IMR-90 (cell line): ENCODE measurements around the gene PGPEP1. TPM values are rescaled to one million over a fixed set of nuclear protein-coding genes. Genes with fewer than 3 reads are reported as not detected.

Experiments used
- ATAC-seq: fragments of 200-7000 bp; cut with Tn5 transposase; 2 replicates; pipeline ENCODE4 v1.9.1; 2020; ENCODE audit warnings: low read depth, mild to moderate bottlenecking, moderate library complexity
- BruUV-seq: library from RNA; stranded (reverse); fragments of 400-500 nt; replicated peaks from 2 replicates; lab custom pipeline; 2021; lab: Mats Ljungman, UMichigan
- CTCF ChIA-PET: fragments of 300-600 bp; formaldehyde crosslinking; extraction: SDS; loops from one replicate; lab custom pipeline; 2021; ENCODE audit warnings: antibody characterized with exemption; lab: Yijun Ruan, JAX
- POLR2A ChIA-PET: fragments of 300-600 bp; sonication (Branson Sonifier 250); formaldehyde crosslinking; loops from one replicate; lab custom pipeline; 2022; ENCODE audit warnings: antibody characterized with exemption; ENCODE audit not compliant: unreplicated experiment; lab: Charles Lee
- DNase-seq: peaks from one replicate; pipeline ENCODE4 v3.0.0; 2013
- H2AFZ ChIP-seq: replicated peaks from 2 replicates; pipeline ENCODE3; 2013; ENCODE audit warnings: low read length, mild to moderate bottlenecking; ENCODE audit not compliant: poor library complexity
- H2AK5ac ChIP-seq: 2 replicates; pipeline ENCODE4 v1.6.1; 2013; ENCODE audit warnings: low read depth, low read length, inconsistent platforms
- H2AK9ac ChIP-seq: replicated peaks from 2 replicates; pipeline ENCODE3; 2013; ENCODE audit warnings: mild to moderate bottlenecking, low read depth, low read length, moderate library complexity; ENCODE audit not compliant: poor library complexity
- H2BK120ac ChIP-seq: 2 replicates; pipeline ENCODE4 v1.6.1; 2013; ENCODE audit warnings: low read depth, low read length, inconsistent platforms
- H2BK15ac ChIP-seq: 3 replicates; pipeline ENCODE4 v1.6.1; 2013; ENCODE audit warnings: low read depth, low read length, inconsistent platforms
- H2BK20ac ChIP-seq: 2 replicates; pipeline ENCODE4 v1.6.1; 2013; ENCODE audit warnings: low read depth, mild to moderate bottlenecking, inconsistent platforms, low read length, moderate library complexity
- H2BK5ac ChIP-seq: 2 replicates; pipeline ENCODE4 v1.6.1; 2013; ENCODE audit warnings: mild to moderate bottlenecking, low read depth, low read length, inconsistent platforms; ENCODE audit not compliant: poor library complexity, severe bottlenecking
- H3K14ac ChIP-seq: replicated peaks from 2 replicates; pipeline ENCODE4 v1.6.1; 2013; ENCODE audit warnings: low read depth, low read length, inconsistent platforms
- H3K18ac ChIP-seq: 2 replicates; pipeline ENCODE4 v1.6.1; 2013; ENCODE audit warnings: low read depth, low read length, control low read depth
- H3K23ac ChIP-seq: 2 replicates; pipeline ENCODE4 v1.6.1; 2013; ENCODE audit warnings: low read depth, low read length, inconsistent platforms
- H3K27ac ChIP-seq: 2 replicates; pipeline ENCODE4 v1.5.1; 2013; ENCODE audit warnings: mild to moderate bottlenecking, control low read depth, low read length; ENCODE audit not compliant: insufficient read depth
- H3K27me3 ChIP-seq: 2 replicates; pipeline ENCODE4 v1.6.1; 2013; ENCODE audit warnings: low read length; ENCODE audit not compliant: control insufficient read depth, insufficient read depth
- H3K36me3 ChIP-seq: 2 replicates; pipeline ENCODE4 v1.6.1; 2013; ENCODE audit warnings: low read length, mixed read lengths; ENCODE audit not compliant: control insufficient read depth, insufficient read depth
- H3K4ac ChIP-seq: 2 replicates; pipeline ENCODE4 v1.6.1; 2013; ENCODE audit warnings: low read depth, low read length, inconsistent platforms
- H3K4me1 ChIP-seq: 2 replicates; pipeline ENCODE4 v1.6.1; 2013; ENCODE audit warnings: low read length, mixed read lengths; ENCODE audit not compliant: control insufficient read depth, insufficient read depth
- H3K4me2 ChIP-seq: 2 replicates; pipeline ENCODE4 v1.6.1; 2013; ENCODE audit warnings: low read depth, mild to moderate bottlenecking, control low read depth, low read length, moderate library complexity
- H3K4me3 ChIP-seq: 2 replicates; pipeline ENCODE4 v1.5.1; 2013; ENCODE audit warnings: low read depth, mild to moderate bottlenecking, control low read depth, low read length, moderate library complexity; ENCODE audit not compliant: insufficient read depth
- H3K56ac ChIP-seq: 2 replicates; pipeline ENCODE4 v1.6.1; 2013; ENCODE audit warnings: low read length, inconsistent platforms; ENCODE audit not compliant: insufficient read depth; ENCODE audit errors: extremely low read depth
- H3K79me1 ChIP-seq, 2 experiments: 2 replicates each; pipeline ENCODE4 v1.6.1; 2013; ENCODE audit warnings: low read length in 2 of 2, inconsistent platforms in 1 of 2, low read depth in 1 of 2
- H3K9ac ChIP-seq: 2 replicates; pipeline ENCODE4 v1.6.1; 2013; ENCODE audit warnings: low read depth, low read length, control low read depth
- H3K9me1 ChIP-seq: 2 replicates; pipeline ENCODE4 v1.6.1; 2013; ENCODE audit warnings: low read length, inconsistent platforms; ENCODE audit not compliant: insufficient read depth
- H3K9me3 ChIP-seq: 2 replicates; pipeline ENCODE4 v1.6.1; 2013; ENCODE audit warnings: low read length; ENCODE audit not compliant: control insufficient read depth, insufficient read depth
- H4K20me1 ChIP-seq: 2 replicates; pipeline ENCODE4 v1.6.1; 2013; ENCODE audit warnings: low read length, inconsistent platforms; ENCODE audit not compliant: insufficient read depth
- H4K5ac ChIP-seq: 2 replicates; pipeline ENCODE4 v1.6.1; 2013; ENCODE audit warnings: mild to moderate bottlenecking, low read depth, low read length, control low read depth
- H4K8ac ChIP-seq, 2 experiments: 2 replicates each; pipeline ENCODE4 v1.6.1; 2013; ENCODE audit warnings: low read depth in 2 of 2, low read length in 2 of 2, control low read depth in 1 of 2, inconsistent platforms in 1 of 2
- H4K91ac ChIP-seq: 2 replicates; pipeline ENCODE4 v1.6.1; 2013; ENCODE audit warnings: low read depth, low read length, inconsistent platforms; ENCODE audit not compliant: insufficient read depth
- CHD1 ChIP-seq: IDR thresholded peaks from 2 replicates; pipeline ENCODE4 v1.6.1; 2012; ENCODE audit warnings: low read depth, low read length, improper control_type of control experiment
- ELK1 ChIP-seq: fragments of 150-350 bp; IDR thresholded peaks from 2 replicates; pipeline ENCODE4 v1.6.1; 2016; ENCODE audit warnings: low read depth, mild to moderate bottlenecking, low read length, moderate library complexity, borderline replicate concordance
- MAFK ChIP-seq: IDR thresholded peaks from 2 replicates; pipeline ENCODE4 v1.6.1; 2012; ENCODE audit warnings: low read depth, low read length, improper control_type of control experiment
- RCOR1 ChIP-seq: IDR thresholded peaks from 2 replicates; pipeline ENCODE4 v1.6.1; 2012; ENCODE audit warnings: mild to moderate bottlenecking, low read length, improper control_type of control experiment; ENCODE audit not compliant: insufficient replicate concordance
- WGBS, 2 experiments: methylation state at CpG; one replicate each; pipeline versions ENCODE4 v1.1.5 to v1.1.7; 2013; ENCODE audit warnings: missing lambda C conversion rate in 2 of 2; ENCODE audit not compliant: insufficient read length in 1 of 2; ENCODE audit errors: extremely low coverage in 2 of 2; 5-methylcytosine and 5-hydroxymethylcytosine counted together
- dilution Hi-C: fragments of 300-500 bp; cut with HindIII; formaldehyde crosslinking; loops from one replicate; pipeline ENCODE4 v1.14.3; 2018; ENCODE audit warnings: low sequenced_read_pairs; ENCODE audit not compliant: unreplicated experiment
- in situ Hi-C: fragments of 300-500 bp; cut with MboI; formaldehyde crosslinking; loops from 3 replicates; pipeline ENCODE4 v1.14.3; 2019; ENCODE audit warnings: low sequenced_read_pairs, inconsistent platforms, mixed read lengths
- intact Hi-C: fragments of 100-400 bp; cut with micrococcal nuclease; formaldehyde crosslinking; loops from 2 replicates; pipeline ENCODE4 v1.10.0; 2022
- polyA plus RNA-seq, 3 experiments: library from polyadenylated mRNA; depleted of rRNA; stranded (reverse); fragments of >200 nt; gene quantifications; 2 replicates each; pipeline ENCODE4 v1.2.3, GENCODE V29; 2012; ENCODE audit warnings: low replicate concordance in 1 of 3
- total RNA-seq: library from RNA; depleted of rRNA; stranded (reverse); fragments of >200 nt; gene quantifications from 2 replicates; pipeline ENCODE4 v1.2.3, GENCODE V29; 2012

PGPEP1 gene
- total and polyA plus RNA-seq, 2 of the 4 experiments (the other 2 are of a cell fraction): 11.8 to 14.3 TPM

DNA sequence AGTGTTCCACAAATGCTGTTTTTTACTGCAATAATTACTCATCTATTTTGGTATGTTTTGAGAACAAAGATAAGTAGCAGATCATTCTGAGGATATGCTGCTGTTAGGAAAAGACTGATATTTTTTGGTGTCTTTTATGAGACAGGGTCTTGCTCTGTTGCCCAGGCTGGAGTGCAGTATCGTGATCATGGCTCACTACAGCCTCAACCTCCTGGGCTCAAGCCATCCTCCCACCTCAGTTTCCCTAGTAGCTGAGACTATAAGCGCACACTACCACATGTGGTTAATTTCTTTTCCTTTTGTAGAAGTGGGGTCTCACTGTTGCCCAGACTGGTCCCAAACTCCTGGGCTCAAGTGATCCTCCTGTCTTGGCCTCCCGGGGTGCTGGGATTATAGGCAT is 27.0 kb upstream of the PGPEP1 start:
- H3K4ac ChIP-seq: 0 out of 2 replicates have a peak overlapping the region, but pooled peaks have one; percentile 35
- no peak overlapping the region for H2BK5ac ChIP-seq
- 0 out of 2 replicates have a peak, but pooled peaks cover 3% of the 10 kb centered on the region for H3K9me1 ChIP-seq
- H3K14ac ChIP-seq: no peak overlapping the region
- H3K27me3 ChIP-seq: no peaks in the 10 kb centered on the region
- H4K20me1 ChIP-seq: 0 out of 2 replicates have a peak, but pooled peaks cover 2% of the 10 kb centered on the region
- H3K9ac ChIP-seq: no peak overlapping the region
- H4K5ac ChIP-seq: no peak overlapping the region; the same call in 1 of the 2 replicates
- H3K79me1 ChIP-seq: peaks cover 19 to 55% of the 10 kb centered on the region in 2 experiments
- H3K36me3 ChIP-seq: peaks cover 38% of the 10 kb centered on the region
- H2BK120ac ChIP-seq: no peak overlapping the region
- H3K27ac ChIP-seq: no peak overlapping the region; the same call in 1 of the 2 replicates
- no peak overlapping the region for H3K4me3 ChIP-seq
- H2AFZ ChIP-seq: no peak overlapping the region
- no peak overlapping the region for H2AK5ac ChIP-seq
- H2BK20ac ChIP-seq: no peak overlapping the region
- H4K8ac ChIP-seq: no peak overlapping the region
- TF ChIP-seq MAFK (no peak), ELK1 (no peak), RCOR1 (no peak), CHD1 (no peak)
- H2BK15ac ChIP-seq: no peak overlapping the region
- ATAC-seq: no peak
- BruUV-seq: no TSS peak
- ChIA-PET CTCF (no interaction called here), POLR2A (no interaction called here)
- intact Hi-C loops (no loop called here), dilution Hi-C loops (no loop called here), in situ Hi-C loops (no loop called here)
- H3K9me3 ChIP-seq: no peaks in the 10 kb centered on the region
- no peak overlapping the region for H3K18ac ChIP-seq
- no peak for DNase-seq
- H2AK9ac ChIP-seq: no peak overlapping the region
- H4K91ac ChIP-seq: no peak overlapping the region
- peaks cover 2% of the 10 kb centered on the region; the same call in 1 of the 2 replicates for H3K4me1 ChIP-seq
- no peak overlapping the region for H3K56ac ChIP-seq
- peak overlapping the region; percentile 73; the same call in 1 of the 2 replicates for H3K23ac ChIP-seq
- H3K4me2 ChIP-seq: no peak overlapping the region
- WGBS, 2 experiments: no CpG with 5 or more reads among the region's 3 CpGs
